ENCODE results near the gene TAPBPL.
"Not testable (repeated sequence)": the region's sequence is repeated elsewhere in the genome, so short reads cannot be mapped to it uniquely, and the experiment has no call there.

TAPBPL gene

GRCh38 chr12:6471989-6472360 is 20.1 kb downstream of the TAPBPL start:
- CTCF ChIA-PET, result no interaction called here
- DNase-seq, result no peak
- 100% methylated on average over 1 of the region's 1 CpG for WGBS (ENCODE audit: insufficient coverage)

GRCh38 chr12:6472491-6472890 is 20.6 kb downstream of the TAPBPL start:
- CTCF ChIA-PET, result interaction anchor here (1.1 to 1.4 kb wide), 3 partner anchors 25 to 67 kb away, joined by 3 read pairs; no protein-coding TSS in a partner anchor
- WGBS (ENCODE audit: insufficient coverage), result 98% methylated on average over 6 of the region's 11 CpGs
- POLR2A ChIA-PET, result no interaction called here
- Histone ChIP-seq H3K4me1 (ENCODE audit: control extremely low read depth in 1 of 4, control insufficient read depth in 4 of 4, insufficient read depth in 4 of 4, low read length in 3 of 4) (peaks cover 4 to 24% (median 21%) of the 10 kb centered on the region in 4 experiments), H3K4me3 (ENCODE audit: control insufficient read depth in 1 of 7, extremely low read depth in 1 of 7, insufficient read depth in 4 of 7, low read depth in 2 of 7, low read length in 6 of 7) (no peak overlapping the region), H3K9me3 (ENCODE audit: control extremely low read depth in 1 of 5, control insufficient read depth in 4 of 5, insufficient read depth in 2 of 5, low read depth in 1 of 5, low read length in 4 of 5) (no peaks in the 10 kb centered on the region), H3K36me3 (ENCODE audit: control insufficient read depth in 4 of 4, insufficient read depth in 4 of 4, low read length in 3 of 4) (no peaks in the 10 kb centered on the region), H3K27ac (ENCODE audit: insufficient read depth in 1 of 2, low read depth in 1 of 2, low read length in 2 of 2, poor library complexity in 1 of 2, severe bottlenecking in 2 of 2) (no peak overlapping the region), H3K27me3 (replicated peaks in 2 of 5; ENCODE audit: control insufficient read depth in 4 of 5, insufficient read depth in 5 of 5, low read length in 4 of 5) (no peaks in the 10 kb centered on the region)
- DNase-seq, result no peak

More at GRCh38 chr12:6471989-6472360, 20.1 kb downstream of the TAPBPL start:
- Histone ChIP-seq H3K27ac (ENCODE audit: insufficient read depth in 1 of 2, low read depth in 1 of 2, low read length in 2 of 2, poor library complexity in 1 of 2, severe bottlenecking in 2 of 2) (no peak overlapping the region), H3K36me3 (ENCODE audit: control insufficient read depth in 4 of 4, insufficient read depth in 4 of 4, low read length in 3 of 4) (no peaks in the 10 kb centered on the region), H3K4me3 (ENCODE audit: control insufficient read depth in 1 of 7, extremely low read depth in 1 of 7, insufficient read depth in 4 of 7, low read depth in 2 of 7, low read length in 6 of 7) (no peak overlapping the region), H3K9me3 (ENCODE audit: control extremely low read depth in 1 of 5, control insufficient read depth in 4 of 5, insufficient read depth in 2 of 5, low read depth in 1 of 5, low read length in 4 of 5) (no peaks in the 10 kb centered on the region), H3K4me1 (ENCODE audit: control extremely low read depth in 1 of 4, control insufficient read depth in 4 of 4, insufficient read depth in 4 of 4, low read length in 3 of 4) (peaks cover 4 to 24% (median 21%) of the 10 kb centered on the region in 4 experiments), H3K27me3 (replicated peaks in 2 of 5; ENCODE audit: control insufficient read depth in 4 of 5, insufficient read depth in 5 of 5, low read length in 4 of 5) (no peaks in the 10 kb centered on the region)
- POLR2A ChIA-PET, result no interaction called here

GRCh38 chr12:6475233-6475975 is 23.6 kb downstream of the TAPBPL start:
- H3K9me3 ChIP-seq (ENCODE audit: control extremely low read depth in 1 of 5, control insufficient read depth in 4 of 5, insufficient read depth in 2 of 5, low read depth in 1 of 5, low read length in 4 of 5); DNase-seq; H3K36me3 ChIP-seq (ENCODE audit: control insufficient read depth in 4 of 4, insufficient read depth in 4 of 4, low read length in 3 of 4); POLR2A ChIA-PET; H3K27me3 ChIP-seq (replicated peaks in 2 of 5; ENCODE audit: control insufficient read depth in 4 of 5, insufficient read depth in 5 of 5, low read length in 4 of 5); H3K4me1 ChIP-seq (ENCODE audit: control extremely low read depth in 1 of 4, control insufficient read depth in 4 of 4, insufficient read depth in 4 of 4, low read length in 3 of 4); H3K27ac ChIP-seq (ENCODE audit: insufficient read depth in 1 of 2, low read depth in 1 of 2, low read length in 2 of 2, poor library complexity in 1 of 2, severe bottlenecking in 2 of 2); H3K4me3 ChIP-seq (ENCODE audit: control insufficient read depth in 1 of 7, extremely low read depth in 1 of 7, insufficient read depth in 4 of 7, low read depth in 2 of 7, low read length in 6 of 7): not testable (repeated sequence)
- WGBS (ENCODE audit: insufficient coverage), result 100% methylated on average over 20 of the region's 48 CpGs
- CTCF ChIA-PET, result interaction anchor here (1.2 kb wide), 1 partner anchor 10 kb away, joined by 3 read pairs; no protein-coding TSS in a partner anchor

GRCh38 chr12:6476489-6476888 is 24.6 kb downstream of the TAPBPL start:
- POLR2A ChIA-PET, result no interaction called here
- CTCF ChIA-PET, result no interaction called here
- no peak overlapping the region for H3K27ac ChIP-seq (ENCODE audit: insufficient read depth in 1 of 2, low read depth in 1 of 2, low read length in 2 of 2, poor library complexity in 1 of 2, severe bottlenecking in 2 of 2)
- H3K4me1 ChIP-seq (ENCODE audit: control extremely low read depth in 1 of 4, control insufficient read depth in 4 of 4, insufficient read depth in 4 of 4, low read length in 3 of 4), result no peaks in the 10 kb centered on the region
- no peaks in the 10 kb centered on the region for H3K27me3 ChIP-seq (replicated peaks in 2 of 5; ENCODE audit: control insufficient read depth in 4 of 5, insufficient read depth in 5 of 5, low read length in 4 of 5)
- no peaks in the 10 kb centered on the region for H3K9me3 ChIP-seq (ENCODE audit: control extremely low read depth in 1 of 5, control insufficient read depth in 4 of 5, insufficient read depth in 2 of 5, low read depth in 1 of 5, low read length in 4 of 5)
- no peak overlapping the region for H3K4me3 ChIP-seq (ENCODE audit: control insufficient read depth in 1 of 7, extremely low read depth in 1 of 7, insufficient read depth in 4 of 7, low read depth in 2 of 7, low read length in 6 of 7)
- 85% methylated on average over 2 of the region's 3 CpGs for WGBS (ENCODE audit: insufficient coverage)
- no peaks in the 10 kb centered on the region for H3K36me3 ChIP-seq (ENCODE audit: control insufficient read depth in 4 of 4, insufficient read depth in 4 of 4, low read length in 3 of 4)
- no peak for DNase-seq

GRCh38 chr12:6477601-6478377 is 25.9 kb downstream of the TAPBPL start:
- DNase-seq; CTCF ChIA-PET; H3K4me3 ChIP-seq (ENCODE audit: control insufficient read depth in 1 of 7, extremely low read depth in 1 of 7, insufficient read depth in 4 of 7, low read depth in 2 of 7, low read length in 6 of 7); H3K36me3 ChIP-seq (ENCODE audit: control insufficient read depth in 4 of 4, insufficient read depth in 4 of 4, low read length in 3 of 4); H3K27ac ChIP-seq (ENCODE audit: insufficient read depth in 1 of 2, low read depth in 1 of 2, low read length in 2 of 2, poor library complexity in 1 of 2, severe bottlenecking in 2 of 2); POLR2A ChIA-PET; H3K9me3 ChIP-seq (ENCODE audit: control extremely low read depth in 1 of 5, control insufficient read depth in 4 of 5, insufficient read depth in 2 of 5, low read depth in 1 of 5, low read length in 4 of 5); H3K27me3 ChIP-seq (replicated peaks in 2 of 5; ENCODE audit: control insufficient read depth in 4 of 5, insufficient read depth in 5 of 5, low read length in 4 of 5); H3K4me1 ChIP-seq (ENCODE audit: control extremely low read depth in 1 of 4, control insufficient read depth in 4 of 4, insufficient read depth in 4 of 4, low read length in 3 of 4): not testable (repeated sequence)
- 97% methylated on average over 30 of the region's 37 CpGs for WGBS (ENCODE audit: insufficient coverage)

- ChIA-PET CTCF (no interaction called here), POLR2A (no interaction called here)
- no peak for DNase-seq
These were observed 26.6 kb downstream of the TAPBPL start for GRCh38 chr12:6478416-6478815.

GRCh38 chr12:6488240-6488639 is 36.4 kb downstream of the TAPBPL start:
- DNase-seq, result no peak
- CTCF ChIA-PET, result interaction anchor here (1.1 to 3.0 kb wide), 2 partner anchors 9 to 23 kb away, joined by 4 to 12 read pairs; no protein-coding TSS in a partner anchor
- H3K4me1 ChIP-seq (ENCODE audit: control extremely low read depth in 1 of 4, control insufficient read depth in 4 of 4, insufficient read depth in 4 of 4, low read length in 3 of 4), result peaks cover 8 to 12% (median 10%) of the 10 kb centered on the region in 4 experiments
- WGBS (ENCODE audit: insufficient coverage), result 100% methylated on average over 1 of the region's 1 CpG
- no peaks in the 10 kb centered on the region for H3K9me3 ChIP-seq (ENCODE audit: control extremely low read depth in 1 of 5, control insufficient read depth in 4 of 5, insufficient read depth in 2 of 5, low read depth in 1 of 5, low read length in 4 of 5)
- no peaks in the 10 kb centered on the region for H3K27me3 ChIP-seq (replicated peaks in 2 of 5; ENCODE audit: control insufficient read depth in 4 of 5, insufficient read depth in 5 of 5, low read length in 4 of 5)
- no peak overlapping the region for H3K4me3 ChIP-seq (ENCODE audit: control insufficient read depth in 1 of 7, extremely low read depth in 1 of 7, insufficient read depth in 4 of 7, low read depth in 2 of 7, low read length in 6 of 7)
- peaks cover 0 to 6% (median 2%) of the 10 kb centered on the region in 4 experiments for H3K36me3 ChIP-seq (ENCODE audit: control insufficient read depth in 4 of 4, insufficient read depth in 4 of 4, low read length in 3 of 4)
- POLR2A ChIA-PET, result interaction anchor here (2.2 kb wide), 1 partner anchor 18 kb away, joined by 8 read pairs; the partner anchor contains the start of gene VAMP1
- H3K27ac ChIP-seq (ENCODE audit: insufficient read depth in 1 of 2, low read depth in 1 of 2, low read length in 2 of 2, poor library complexity in 1 of 2, severe bottlenecking in 2 of 2), result no peak overlapping the region

More at GRCh38 chr12:6478416-6478815, 26.6 kb downstream of the TAPBPL start:
- Histone ChIP-seq H3K4me1 (ENCODE audit: control extremely low read depth in 1 of 4, control insufficient read depth in 4 of 4, insufficient read depth in 4 of 4, low read length in 3 of 4) (no peaks in the 10 kb centered on the region), H3K27ac (ENCODE audit: insufficient read depth in 1 of 2, low read depth in 1 of 2, low read length in 2 of 2, poor library complexity in 1 of 2, severe bottlenecking in 2 of 2) (no peak overlapping the region), H3K36me3 (ENCODE audit: control insufficient read depth in 4 of 4, insufficient read depth in 4 of 4, low read length in 3 of 4) (no peaks in the 10 kb centered on the region), H3K4me3 (ENCODE audit: control insufficient read depth in 1 of 7, extremely low read depth in 1 of 7, insufficient read depth in 4 of 7, low read depth in 2 of 7, low read length in 6 of 7) (no peak overlapping the region), H3K27me3 (replicated peaks in 2 of 5; ENCODE audit: control insufficient read depth in 4 of 5, insufficient read depth in 5 of 5, low read length in 4 of 5) (no peaks in the 10 kb centered on the region), H3K9me3 (ENCODE audit: control extremely low read depth in 1 of 5, control insufficient read depth in 4 of 5, insufficient read depth in 2 of 5, low read depth in 1 of 5, low read length in 4 of 5) (no peaks in the 10 kb centered on the region)
- 97% methylated on average over 20 of the region's 20 CpGs for WGBS (ENCODE audit: insufficient coverage)
